ENCODE data around the gene ZNF773.
A peak's percentile ranks its signal among the peaks of the same experiment; 100 is the strongest.
"Not testable (repeated sequence)": the region's sequence is repeated elsewhere in the genome, so short reads cannot be mapped to it uniquely, and the experiment has no call there.

Gene ZNF773

DNA sequence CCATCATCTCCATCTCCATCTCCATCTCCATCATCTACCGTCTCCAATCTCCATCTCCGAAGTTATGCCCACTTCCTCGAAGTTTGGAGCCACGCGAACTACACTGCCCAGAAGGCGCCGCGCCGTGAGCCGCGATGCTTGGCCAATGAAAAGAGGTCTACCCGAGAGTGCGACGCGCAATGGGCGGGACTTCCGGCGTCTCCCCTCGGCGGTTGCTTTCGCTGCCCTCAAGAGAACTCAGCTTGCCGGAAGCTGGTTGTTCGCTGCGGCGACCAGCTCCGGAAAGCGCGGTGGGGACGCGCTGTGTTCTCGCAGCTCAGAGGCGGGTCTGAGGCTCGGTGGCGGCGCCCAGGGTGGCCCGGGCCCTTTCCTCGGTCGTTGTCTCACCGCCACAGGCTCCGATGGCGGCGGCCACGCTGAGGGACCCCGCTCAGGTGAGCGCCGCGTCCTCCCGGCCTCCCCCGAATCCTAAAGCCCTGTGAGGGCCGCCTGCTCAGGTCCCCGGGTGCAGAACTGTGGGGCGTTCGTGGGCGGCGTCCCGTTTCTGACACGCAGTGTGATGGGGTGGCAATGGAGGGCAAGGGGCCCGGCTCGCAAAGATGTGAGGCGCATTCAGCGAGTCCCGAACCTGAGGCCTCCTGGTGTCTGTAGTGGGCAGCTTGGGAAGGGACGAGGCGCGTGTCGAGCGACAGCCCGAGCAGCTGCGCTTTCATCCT is at the start of gene ZNF773:
ZNF773 (plus strand) TSS at position 259 of the 716 bp plus-strand sequence; CDS start at position 402, 143 bp downstream.
- DNase-seq: peak; percentile 86

DNA sequence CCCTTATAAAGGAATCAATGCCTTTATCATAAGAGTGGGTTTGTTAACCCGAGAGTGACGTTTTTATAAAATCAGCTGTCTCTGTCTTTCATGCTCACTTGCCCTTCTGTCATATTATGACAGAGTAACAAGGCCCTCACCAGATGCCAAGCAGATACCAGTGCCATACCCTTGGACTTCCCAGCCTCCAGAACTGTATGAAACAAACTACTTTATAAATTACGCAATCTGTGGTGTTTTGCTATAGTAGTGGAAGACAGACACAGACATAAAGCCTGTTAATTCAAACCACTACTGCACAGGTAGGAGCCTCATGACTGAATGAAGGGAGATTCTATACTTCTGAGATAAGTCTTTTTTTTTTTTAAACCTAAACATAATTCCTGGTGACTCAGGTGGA is 47.4 kb upstream of the ZNF773 start:
- DNase-seq: no peak

DNA sequence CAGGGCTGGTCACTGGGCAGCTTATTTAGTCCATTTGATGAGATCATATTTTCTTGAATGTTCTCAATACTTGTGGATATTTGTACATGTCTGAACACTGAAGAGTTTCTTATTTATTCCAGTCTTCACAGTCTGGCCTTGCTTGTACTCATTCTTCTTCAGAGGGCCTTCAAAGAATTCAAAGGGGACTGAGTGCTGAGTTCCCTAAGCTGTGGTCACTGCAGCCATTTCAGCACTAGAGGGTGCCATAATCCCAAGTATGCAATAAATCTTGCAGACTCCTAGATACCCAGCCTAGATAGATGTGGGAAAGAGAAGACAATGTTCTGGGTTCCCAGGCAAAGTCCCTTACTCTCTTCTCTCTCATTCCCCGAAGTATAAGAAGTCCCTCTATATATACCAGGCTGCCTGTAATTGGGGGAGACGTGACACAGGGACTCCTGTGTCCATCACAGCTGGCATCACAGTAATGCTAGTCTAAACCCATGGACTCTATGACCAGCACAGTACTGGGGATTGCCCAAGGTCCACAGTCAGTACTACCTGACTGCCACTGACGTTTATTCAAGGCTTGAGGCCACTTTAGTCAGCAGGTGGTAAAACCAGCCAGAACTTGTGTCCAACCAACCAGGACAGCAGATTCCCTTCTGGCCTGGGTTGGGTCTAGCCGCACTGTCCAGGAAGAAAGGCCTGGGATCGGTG is 33.9 kb upstream of the ZNF773 start:
- DNase-seq: no peak

DNA sequence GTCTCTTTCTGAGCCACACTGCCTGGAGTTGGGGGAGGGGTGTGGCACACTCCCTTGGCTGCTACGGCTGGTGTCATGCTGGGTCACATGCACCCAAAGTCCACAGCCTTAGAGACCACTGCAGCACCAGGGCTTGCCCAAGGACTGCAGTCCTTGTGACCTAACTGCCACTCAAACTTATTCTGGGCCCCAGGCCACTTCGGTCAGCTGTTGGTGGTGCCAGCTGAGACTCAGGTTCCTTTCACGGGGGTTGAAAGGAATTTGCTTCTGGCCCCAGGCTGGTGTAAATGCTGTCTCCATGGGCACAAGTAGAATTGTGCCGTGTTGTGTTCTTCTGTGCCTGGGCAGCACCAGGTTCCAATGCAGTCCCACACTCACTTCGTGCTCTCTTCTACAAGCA is 33.2 kb upstream of the ZNF773 start:
- DNase-seq: no peak

DNA sequence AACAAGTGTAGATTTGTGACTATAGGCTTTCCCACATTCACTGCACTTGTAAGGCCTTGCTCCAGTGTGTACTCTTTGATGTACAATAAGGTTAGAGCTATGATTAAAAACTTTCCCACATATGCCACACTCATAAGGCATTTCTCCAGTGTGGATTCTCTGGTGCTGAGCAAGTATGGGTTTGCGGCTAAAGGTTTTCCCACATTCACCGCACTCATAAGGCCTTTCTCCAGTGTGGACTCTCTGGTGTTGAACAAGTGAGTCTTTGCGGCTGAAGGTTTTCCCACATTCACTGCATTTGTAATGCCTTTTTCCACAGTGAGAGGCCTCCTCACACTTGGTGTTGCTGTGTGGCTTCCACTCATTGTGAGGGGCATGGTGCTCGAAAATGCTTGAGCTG is 26.1 kb upstream of the ZNF773 start:
- no peak for DNase-seq

DNA sequence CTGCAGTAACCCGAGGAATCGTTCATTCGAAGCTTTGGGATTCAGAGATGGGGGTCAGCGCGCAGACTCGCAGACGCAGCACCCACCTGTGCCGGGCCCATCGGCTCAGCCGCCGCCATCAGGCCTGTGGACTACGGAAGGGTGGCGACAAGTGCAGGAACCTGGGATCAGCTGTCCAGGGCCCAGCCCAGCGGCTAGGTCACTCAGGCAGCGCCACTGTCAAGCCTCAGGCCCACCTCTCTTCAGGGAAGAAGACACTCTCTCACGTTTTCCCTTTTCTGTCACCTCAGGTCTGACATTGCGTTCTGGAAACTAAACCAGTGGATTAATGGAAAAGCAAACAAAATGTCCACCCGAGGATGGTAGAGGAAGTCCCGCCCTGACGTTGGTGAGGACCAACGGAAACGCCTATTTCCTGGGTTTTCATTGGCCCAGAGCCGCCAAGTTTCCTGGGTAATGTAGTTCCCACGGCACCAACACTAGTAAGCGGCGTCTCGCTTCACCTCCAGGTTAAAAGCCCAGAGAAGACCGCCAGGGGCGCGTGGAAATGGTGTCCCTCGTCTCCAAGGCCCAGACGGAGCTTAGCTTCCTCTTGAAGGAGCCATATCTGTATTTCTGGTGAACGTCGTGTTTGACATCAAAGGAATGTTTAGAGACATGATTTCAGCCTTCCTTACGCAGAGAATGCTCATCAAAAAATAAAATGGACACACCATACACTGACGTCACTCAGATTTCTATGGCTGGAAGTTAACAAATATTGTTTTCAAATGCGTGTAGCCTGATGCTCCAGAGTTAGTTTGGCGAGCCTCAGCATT is 22.3 kb upstream of the ZNF773 start, which contains the start of gene ZNF772:
ZNF772 (minus strand) TSS at position 376 of the 818 bp plus-strand sequence; CDS start at position 119, 257 bp downstream.
- peak; percentile 89 for DNase-seq

DNA sequence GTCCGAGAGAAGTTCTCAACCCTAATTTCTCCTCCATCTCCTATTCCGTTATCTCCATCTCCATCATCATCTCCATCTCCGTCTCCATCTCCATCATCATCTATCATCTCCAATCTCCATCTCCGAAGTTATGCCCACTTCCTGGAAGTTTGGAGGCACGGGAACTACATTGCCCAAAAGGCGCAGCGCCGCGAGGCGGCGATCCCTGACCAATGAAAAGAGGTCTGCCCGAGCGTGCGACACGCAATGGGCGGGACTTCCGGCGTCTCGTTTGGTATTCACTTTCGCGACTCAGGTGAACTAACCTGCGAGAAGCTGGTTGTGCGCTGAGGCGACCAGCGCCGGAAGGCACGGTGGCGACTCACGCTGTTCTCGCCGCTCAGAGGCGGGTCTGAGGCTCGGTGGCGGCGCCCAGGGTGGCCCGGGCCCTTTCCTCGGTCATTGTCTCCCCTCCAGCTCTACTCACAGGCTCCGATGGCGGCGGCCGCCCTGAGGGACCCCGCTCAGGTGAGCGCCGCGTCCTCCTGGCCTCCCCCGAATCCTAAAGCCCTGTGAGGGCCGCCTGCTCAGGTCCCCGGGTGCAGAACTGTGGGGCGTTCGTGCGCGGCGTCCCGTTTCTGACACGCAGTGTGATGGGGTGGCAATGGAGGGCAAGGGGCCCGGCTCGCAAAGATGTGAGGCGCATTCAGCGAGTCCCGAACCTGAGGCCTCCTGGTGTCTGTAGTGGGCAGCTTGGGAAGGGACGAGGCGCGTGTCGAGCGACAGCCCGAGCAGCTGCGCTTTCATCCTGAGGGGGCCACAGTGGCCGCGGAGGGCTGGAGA is 12.1 kb upstream of the ZNF773 start, which contains the start of gene ZNF419:
ZNF419 (plus strand) TSS at position 274 of the 822 bp plus-strand sequence; CDS start at position 475, 201 bp downstream.
- DNase-seq: peak; percentile 92

DNA sequence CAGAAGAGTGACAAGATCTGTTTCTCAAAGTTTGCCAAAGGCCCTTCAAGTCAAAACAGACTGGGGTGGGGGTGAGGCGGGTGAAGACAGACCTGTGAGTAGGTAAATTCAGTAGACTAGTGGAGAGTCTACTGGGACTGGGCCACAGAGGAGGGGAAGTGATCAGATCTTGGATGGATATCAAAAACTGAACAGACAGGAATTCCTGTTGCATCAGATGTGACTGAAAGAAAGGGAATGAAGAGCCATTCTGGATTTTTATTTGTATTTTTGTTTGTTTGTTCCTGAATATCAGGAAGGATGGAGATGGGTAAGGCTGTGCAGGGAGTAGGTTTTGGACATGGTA is 11.5 kb upstream of the ZNF773 start:
- not testable (repeated sequence) for DNase-seq

DNA sequence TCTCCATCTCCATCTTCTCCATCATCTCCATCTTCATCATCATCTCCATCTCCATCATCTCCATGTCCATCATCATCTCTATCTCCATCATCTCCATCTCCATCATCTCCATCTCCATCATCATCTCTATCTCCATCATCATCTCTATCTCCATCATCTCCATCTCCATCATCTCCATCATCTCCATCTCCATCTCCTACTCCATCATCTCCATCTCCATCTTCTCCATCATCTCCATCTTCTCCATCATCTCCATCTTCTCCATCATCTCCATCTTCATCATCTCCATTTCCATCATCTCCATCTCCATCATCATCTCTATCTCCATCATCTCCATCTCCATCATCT is 432 bp upstream of the ZNF773 start:
- not testable (repeated sequence) for DNase-seq

DNA sequence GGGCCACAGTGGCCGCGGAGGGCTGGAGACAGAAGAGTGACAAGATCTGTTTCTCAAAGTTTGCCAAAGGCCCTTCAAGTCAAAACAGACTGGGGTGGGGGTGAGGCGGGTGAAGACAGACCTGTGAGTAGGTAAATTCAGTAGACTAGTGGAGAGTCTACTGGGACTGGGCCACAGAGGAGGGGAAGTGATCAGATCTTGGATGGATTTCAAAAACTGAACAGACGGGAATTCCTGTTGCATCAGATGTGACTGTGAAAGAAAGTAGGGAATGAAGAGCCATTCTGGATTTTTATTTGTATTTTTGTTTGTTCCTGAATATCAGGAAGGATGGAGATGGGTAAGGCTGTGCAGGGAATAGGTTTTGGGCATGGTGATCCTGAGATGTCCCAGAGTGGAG is 662 bp downstream of the ZNF773 start:
- not testable (repeated sequence) for DNase-seq

DNA sequence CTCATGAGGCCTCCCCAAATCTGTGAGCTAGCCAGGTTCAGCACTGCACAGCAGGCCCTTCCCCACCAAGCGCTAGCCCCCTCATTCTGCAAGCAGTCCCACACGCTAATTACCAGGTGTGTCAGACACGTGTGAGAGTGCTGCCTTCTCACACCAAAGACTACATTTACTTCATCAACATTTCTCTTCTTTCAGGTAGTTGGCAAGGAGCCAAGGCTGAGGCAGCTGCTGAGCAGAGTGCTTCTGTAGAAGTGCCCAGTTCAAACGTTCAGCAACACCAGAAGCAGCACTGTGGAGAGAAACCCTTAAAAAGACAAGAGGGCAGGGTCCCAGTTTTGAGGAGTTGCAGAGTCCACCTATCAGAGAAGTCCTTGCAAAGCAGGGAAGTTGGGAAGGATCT is 6.4 kb downstream of the ZNF773 start:
- DNase-seq: no peak

DNA sequence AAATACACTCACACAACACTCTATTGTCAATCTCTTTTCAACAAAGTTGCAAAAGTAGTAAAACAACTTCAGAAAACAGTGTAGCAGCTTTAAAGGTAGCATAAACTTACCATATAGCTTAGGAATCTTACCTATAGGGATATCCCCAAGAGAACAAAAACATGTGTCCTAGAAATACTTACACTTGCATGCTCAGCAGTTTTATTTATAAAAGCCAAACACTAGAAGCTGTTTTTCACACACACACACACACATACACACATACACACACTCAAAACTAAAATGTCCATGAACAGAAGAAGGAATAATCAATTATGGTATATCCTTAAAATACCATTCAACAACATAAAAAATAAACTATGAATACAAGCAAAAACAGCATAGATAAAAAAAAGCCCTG is 11.7 kb downstream of the ZNF773 start:
- no peak for DNase-seq

DNA sequence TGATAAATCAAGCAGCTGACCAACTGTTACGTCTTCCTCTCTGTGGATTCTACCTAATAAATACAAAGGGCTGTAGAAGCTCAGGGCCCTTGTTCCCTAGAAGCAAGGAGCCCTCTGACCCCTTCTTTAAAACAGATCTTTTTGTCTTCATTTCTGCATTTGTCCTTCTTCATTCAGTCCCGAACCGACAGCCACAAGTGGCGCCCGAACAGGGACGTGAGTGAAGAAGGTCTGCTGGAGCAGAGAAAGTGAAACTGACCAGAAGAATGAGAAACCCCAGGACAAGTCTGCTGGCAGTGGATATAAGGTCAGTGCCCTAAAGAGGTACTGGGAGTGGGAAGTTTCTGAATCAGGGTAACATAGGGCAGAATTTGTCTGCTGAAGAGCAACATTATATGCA is 13.1 kb downstream of the ZNF773 start:
- no peak for DNase-seq

DNA sequence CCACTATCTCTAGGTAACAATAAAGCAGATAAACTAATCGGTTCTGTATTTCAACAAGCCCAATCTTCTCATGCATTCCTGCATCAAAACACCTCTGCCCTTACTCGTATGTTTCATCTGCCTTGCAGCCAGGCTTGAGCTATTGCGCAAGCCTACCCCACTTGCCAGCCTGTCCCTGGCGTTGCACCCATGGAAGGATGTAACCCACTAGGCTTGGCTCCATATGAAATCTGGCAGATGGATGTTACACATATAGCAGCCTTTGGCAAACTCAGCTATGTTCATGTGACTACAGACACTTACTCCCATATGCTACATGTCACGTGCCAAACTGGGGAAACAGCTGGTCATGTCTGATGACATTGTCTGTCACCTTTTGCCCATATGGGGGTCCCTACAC is 15.5 kb downstream of the ZNF773 start:
- DNase-seq: no peak

DNA sequence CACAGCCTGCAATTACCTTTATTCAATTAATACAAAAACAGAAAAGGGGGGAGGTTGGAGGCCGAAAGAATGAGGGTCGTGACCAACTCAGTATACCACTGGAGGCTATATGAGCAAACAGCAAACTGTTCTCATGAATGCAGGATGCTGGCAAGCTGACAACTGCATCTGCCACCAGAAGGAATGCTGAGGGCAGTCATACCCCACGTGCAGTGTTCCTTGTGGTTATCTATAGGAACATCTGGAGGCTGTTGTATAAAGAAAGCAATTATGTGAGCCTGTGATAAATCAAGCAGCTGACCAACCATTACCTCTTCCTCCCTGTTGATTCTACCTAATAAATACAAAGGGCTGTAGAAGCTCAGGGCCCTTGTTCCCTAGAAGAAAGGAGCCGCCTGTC is 18.3 kb downstream of the ZNF773 start:
- not testable (repeated sequence) for DNase-seq

DNA sequence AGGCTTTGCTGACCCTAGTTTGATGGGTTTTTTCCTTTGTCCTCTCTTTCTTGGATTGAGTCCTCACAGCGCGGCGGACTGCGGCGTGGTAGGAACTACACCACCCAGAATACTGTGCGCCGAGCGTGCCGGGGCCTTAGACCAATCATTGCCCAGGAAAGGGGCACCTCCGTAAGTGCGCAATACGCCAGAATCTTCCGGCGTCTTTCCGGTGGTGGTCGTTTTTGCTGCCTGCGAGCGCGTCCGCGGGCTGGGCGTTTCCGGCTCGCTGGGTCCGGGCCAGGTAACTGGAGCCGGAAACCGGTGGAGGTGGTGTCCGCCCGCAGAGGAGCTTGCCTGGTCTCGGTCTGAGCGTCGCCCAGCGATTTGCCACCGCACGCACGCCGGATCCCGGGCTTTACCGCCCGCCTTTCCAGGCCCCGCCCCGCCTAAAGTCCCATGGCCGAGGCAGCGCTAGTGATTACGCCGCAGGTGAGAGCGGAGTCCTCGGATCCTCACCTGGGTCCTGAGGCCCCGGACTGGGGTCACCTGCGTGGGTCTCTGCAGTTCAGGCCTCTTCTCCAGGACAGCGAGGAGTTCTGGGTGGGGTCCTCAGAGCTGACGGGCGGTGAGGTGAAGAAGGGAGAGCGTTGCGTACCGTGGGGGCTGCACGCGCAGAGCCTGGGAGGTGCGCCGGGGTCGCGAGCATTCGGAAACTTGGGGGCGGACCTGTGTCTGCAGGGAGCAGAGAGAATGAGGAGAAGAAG is 27.6 kb downstream of the ZNF773 start, which contains the start of gene ZNF549:
ZNF549 (plus strand) TSS at position 221 of the 746 bp plus-strand sequence; CDS start at position 439, 218 bp downstream.
- DNase-seq: peak; percentile 78

DNA sequence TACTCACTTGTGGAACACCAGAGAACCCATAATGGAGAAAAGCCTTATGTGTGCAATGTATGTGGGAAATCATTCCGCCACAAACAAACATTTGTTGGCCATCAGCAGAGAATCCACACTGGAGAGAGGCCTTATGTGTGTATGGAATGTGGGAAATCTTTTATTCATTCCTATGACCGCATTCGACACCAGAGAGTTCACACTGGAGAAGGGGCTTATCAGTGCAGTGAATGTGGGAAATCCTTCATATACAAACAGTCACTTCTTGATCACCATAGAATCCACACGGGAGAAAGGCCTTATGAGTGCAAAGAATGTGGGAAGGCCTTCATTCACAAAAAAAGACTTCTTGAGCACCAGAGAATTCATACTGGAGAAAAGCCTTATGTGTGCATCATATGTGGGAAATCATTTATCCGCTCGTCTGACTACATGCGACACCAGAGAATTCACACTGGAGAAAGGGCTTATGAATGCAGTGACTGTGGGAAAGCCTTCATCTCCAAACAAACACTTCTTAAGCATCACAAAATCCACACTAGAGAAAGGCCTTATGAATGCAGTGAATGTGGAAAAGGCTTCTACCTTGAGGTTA is 38.3 kb downstream of the ZNF773 start:
- DNase-seq: no peak

DNA sequence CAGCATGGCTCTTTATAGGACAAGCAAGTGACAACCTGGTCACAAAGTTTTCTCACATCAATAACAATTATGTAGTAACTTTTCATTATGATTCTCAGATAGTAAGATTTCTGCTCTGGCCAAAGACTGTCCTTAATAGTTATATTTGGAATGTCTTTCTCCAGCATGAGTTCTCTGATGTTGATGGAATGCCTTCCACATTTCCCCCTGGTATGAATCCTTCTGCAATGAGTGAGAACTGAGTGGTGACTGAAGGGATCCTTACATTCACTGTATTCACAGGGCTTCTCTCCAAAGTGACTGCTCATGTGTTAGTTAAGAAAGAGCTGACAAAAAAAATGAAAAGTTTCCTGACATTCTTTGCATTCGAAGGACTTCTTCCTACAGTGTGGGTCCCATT is 46.8 kb downstream of the ZNF773 start:
- no peak for DNase-seq

DNA sequence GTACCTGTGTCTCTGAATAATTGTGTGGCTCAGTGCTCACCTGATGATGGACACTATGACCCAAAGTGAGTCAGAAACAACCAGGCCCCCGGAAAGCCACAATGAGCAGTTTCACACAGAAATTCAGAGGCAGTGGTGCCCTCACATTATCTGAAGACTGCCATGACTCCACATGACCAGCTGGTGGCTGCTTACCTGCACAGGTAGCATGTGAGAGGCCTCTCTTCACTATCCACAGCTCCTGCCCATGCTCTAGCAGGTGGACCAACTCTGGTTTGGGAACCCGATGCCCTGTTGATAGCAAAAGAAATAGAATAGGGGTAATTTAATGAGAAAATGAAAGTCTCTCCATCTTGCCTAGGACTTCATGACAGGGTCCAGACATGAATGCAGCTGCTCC is 52.7 kb downstream of the ZNF773 start:
- DNase-seq: no peak

DNA sequence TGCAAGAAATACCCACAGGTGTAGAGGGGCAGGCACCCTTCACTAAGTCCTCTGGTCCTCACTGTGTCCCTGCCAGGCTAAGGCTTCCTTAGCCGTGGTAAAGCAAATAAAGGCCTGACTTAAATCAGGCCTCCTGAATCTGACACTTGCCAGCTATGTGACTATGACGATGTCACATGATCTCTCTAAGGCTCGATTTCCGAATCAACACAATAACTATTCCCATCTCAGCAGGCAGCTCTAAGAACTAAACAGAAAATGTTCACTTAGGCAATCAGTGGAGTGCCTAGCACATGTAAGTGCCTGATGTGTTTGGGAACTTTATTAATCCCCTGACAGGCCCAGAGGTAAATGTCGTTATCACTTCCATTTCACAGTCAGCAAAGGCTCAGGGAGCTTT is 57.9 kb downstream of the ZNF773 start:
- no peak for DNase-seq
